GM12874 (cell line): ENCODE measurements around the gene SLC35E4.

Source experiments
- CTCF ChIP-seq: IDR thresholded peaks from 2 replicates; pipeline ENCODE4 v1.5.1; 2011; ENCODE audit warnings: low read depth, mild to moderate bottlenecking, control low read depth, low read length, moderate library complexity; ENCODE audit not compliant: insufficient read depth

SLC35E4 gene

DNA sequence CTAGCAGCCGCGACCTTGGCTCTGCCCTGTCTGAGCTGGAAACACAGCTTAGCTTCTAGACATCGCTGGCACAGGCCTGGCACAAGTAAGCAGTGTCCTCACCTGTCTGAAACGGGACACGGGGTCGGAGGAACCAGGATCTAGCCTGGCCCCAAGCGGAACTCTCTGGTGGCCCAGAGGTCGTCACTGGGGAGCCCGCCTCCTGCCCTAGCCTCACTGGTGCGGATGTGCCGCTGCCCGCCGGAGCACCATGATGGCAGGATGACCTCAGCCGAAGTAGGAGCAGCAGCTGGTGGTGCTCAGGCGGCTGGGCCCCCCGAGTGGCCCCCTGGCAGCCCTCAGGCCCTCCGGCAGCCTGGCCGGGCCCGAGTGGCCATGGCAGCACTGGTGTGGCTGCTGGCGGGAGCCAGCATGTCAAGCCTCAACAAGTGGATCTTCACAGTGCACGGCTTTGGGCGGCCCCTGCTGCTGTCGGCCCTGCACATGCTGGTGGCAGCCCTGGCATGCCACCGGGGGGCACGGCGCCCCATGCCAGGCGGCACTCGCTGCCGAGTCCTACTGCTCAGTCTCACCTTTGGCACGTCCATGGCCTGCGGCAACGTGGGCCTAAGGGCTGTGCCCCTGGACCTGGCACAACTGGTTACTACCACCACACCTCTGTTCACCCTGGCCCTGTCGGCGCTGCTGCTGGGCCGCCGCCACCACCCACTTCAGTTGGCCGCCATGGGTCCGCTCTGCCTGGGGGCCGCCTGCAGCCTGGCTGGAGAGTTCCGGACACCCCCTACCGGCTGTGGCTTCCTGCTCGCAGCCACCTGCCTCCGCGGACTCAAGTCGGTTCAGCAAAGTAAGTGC is 871 bp downstream of the SLC35E4 start:
- TF ChIP-seq CTCF = no peak

DNA sequence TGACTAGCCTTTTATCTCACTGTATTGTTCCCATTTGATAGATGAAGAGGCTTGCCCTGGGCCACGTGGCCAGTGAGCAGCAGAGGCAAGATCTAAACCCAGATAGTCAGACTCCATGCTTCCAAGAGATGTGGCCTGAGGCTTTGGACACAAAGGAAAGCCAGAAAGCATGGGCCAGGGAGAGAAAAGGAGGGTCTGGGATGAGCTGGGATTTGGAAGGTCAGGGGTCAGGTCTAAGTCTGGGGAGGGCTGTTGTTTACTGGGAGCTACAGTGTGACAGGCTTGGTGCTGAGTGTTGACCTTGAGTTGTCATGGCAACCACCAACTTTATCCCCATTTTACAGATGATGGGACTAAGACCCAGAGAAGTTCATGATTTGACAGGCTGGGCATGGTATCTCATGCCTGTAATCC is 2.1 kb downstream of the SLC35E4 start:
- no peak for TF ChIP-seq CTCF

- no peak for TF ChIP-seq CTCF
Measured at GRCh38 chr22:30640361-30640760, 4.8 kb downstream of the SLC35E4 start.

DNA sequence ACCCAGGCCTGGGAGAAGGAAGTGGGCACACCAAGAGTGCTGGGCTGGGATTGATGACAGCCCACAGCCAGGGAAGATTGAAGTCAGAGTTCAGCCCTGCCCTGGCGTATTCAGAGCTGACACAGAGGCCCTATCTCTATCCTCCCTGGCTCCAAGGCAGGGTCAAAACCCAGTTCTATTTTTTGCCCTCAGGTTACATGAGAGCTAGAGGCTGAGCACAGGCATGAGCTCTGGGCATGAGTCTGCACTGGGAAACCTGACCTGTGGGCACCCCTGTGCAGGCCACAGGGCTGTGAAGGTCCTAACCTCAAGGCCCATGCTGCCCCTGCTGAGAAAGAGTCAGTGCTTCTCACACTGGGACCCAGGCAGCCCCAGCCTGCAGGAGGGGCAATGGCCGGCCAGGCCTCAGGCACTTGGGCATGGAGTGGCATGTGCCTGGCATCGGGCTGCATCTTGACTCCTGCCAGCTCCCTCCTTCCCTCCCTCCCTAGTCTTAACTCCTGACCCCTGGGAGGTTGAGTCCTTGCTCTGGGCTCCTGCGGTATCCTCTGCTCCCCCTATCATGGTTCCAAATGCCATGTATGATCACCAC is 5.4 kb downstream of the SLC35E4 start:
- no peak for TF ChIP-seq CTCF

GRCh38 chr22:30643055-30643875 is 7.7 kb downstream of the SLC35E4 start:
- no peak for TF ChIP-seq CTCF

DNA sequence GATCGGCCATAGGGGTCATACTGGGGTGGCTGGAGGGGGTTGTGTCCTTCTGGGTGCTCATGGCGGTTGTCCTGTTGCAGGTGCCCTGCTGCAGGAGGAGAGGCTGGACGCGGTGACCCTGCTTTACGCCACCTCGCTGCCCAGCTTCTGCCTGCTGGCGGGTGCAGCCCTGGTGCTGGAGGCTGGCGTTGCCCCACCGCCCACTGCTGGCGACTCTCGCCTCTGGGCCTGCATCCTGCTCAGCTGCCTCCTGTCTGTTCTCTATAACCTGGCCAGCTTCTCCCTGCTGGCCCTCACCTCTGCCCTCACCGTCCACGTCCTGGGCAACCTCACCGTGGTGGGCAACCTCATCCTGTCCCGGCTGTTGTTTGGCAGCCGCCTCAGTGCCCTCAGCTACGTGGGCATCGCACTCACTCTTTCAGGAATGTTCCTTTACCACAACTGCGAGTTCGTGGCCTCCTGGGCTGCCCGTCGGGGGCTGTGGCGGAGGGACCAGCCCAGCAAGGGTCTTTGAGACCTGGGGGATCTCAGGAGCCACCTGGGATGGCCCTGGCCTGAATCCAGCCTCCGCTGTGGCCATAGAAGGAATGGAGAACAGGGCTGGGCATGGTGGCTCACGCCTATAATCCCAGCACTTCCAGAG is 11.1 kb downstream of the SLC35E4 start:
- TF ChIP-seq CTCF = no peak

DNA sequence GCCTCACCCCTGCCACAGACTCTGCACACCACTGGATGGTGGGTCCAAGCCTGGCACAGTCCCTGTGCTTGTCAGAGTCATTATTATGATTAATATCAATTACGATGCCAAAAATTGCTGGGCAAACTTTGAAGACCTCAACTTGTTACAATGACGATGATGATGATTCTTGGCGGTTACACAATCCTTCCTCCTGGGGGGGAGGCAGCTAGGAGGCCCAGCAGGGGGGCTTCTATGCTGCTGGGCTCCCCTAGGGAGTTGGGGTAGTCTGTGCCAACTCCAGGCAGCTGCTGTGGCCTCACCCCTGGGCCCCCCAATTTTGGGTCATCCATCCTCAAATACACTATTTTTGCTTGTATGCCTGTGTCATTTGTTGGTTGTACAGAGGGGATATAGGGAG is 12.0 kb downstream of the SLC35E4 start:
- no peak for TF ChIP-seq CTCF
